NB4 (cell line): ENCODE results near the gene NOL6.

Source experiments
- MYC ChIP-seq: IDR thresholded peaks from 2 replicates; pipeline ENCODE4 v1.6.1; 2011; ENCODE audit warnings: low read depth, low read length
- POLR2A ChIP-seq: IDR thresholded peaks from 2 replicates; pipeline ENCODE4 v1.6.1; 2011; ENCODE audit warnings: mild to moderate bottlenecking; ENCODE audit not compliant: insufficient read length; ENCODE audit errors: extremely low read depth
- TF ChIP-seq, protein P1 (sequence below): IDR thresholded peaks from one replicate; pipeline ENCODE4 v1.5.1; 2012; ENCODE audit warnings: low read depth, low read length

DNA sequence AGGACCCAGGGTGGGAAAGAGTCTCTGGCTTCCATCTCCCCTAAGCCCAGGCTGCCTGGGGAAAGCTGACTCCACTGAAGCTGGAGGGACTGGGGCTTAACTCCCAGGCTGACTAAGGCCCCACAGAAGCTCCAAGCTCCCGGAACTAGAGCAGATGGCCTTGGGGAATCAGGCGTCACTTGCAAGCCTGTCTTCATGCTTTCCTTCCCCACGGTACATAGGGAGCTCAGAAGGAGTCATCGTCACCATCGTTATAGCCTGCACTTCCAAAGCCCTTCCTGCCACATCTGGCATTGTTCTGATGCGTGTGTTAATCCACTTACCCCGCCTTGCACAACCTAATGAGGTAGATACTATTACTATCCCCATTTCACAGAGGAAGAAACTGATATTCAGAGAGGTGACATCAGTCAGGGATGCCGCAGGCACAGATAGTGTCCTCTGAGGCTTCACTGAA is 37.9 kb downstream of the NOL6 start:
- TF ChIP-seq, protein P1, sequence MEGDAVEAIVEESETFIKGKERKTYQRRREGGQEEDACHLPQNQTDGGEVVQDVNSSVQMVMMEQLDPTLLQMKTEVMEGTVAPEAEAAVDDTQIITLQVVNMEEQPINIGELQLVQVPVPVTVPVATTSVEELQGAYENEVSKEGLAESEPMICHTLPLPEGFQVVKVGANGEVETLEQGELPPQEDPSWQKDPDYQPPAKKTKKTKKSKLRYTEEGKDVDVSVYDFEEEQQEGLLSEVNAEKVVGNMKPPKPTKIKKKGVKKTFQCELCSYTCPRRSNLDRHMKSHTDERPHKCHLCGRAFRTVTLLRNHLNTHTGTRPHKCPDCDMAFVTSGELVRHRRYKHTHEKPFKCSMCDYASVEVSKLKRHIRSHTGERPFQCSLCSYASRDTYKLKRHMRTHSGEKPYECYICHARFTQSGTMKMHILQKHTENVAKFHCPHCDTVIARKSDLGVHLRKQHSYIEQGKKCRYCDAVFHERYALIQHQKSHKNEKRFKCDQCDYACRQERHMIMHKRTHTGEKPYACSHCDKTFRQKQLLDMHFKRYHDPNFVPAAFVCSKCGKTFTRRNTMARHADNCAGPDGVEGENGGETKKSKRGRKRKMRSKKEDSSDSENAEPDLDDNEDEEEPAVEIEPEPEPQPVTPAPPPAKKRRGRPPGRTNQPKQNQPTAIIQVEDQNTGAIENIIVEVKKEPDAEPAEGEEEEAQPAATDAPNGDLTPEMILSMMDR = no peak
- no peak for TF ChIP-seq MYC
- TF ChIP-seq POLR2A = no peak
